GM12865 (cell line): Measurements from ENCODE around the gene KYAT1.

Experiments
- DNase-seq: peaks from one replicate; pipeline ENCODE4 v3.0.0; 2010; ENCODE audit warnings: low read depth
- H3K4me3 ChIP-seq: 2 replicates; pipeline ENCODE4 v1.5.1; 2011; ENCODE audit warnings: mild to moderate bottlenecking, low read depth, low read length, control low read depth
- CTCF ChIP-seq: IDR thresholded peaks from 2 replicates; pipeline ENCODE4 v1.5.1; 2011; ENCODE audit warnings: low read length, control low read depth, low read depth, inconsistent platforms; ENCODE audit not compliant: insufficient read depth; ENCODE audit errors: missing control alignments

The KYAT1 gene

GRCh38 chr9:128881884-128882676 lies at the start of gene KYAT1, which contains the start of gene LRRC8A:
KYAT1 (minus strand) TSS chr9:128881950; CDS start chr9:128845405, 36,545 bp downstream.
LRRC8A (plus strand) TSS chr9:128882133; CDS start chr9:128907165, 25,032 bp downstream.
- DNase-seq: peak; percentile 97
- peak within 1 kb of the TSS; percentile 91 for H3K4me3 ChIP-seq
- no peak for TF ChIP-seq CTCF

- TF ChIP-seq CTCF: no peak
- DNase-seq: no peak
- H3K4me3 ChIP-seq: no peak overlapping the region
These were observed 47.8 kb upstream of the KYAT1 start for GRCh38 chr9:128929560-128929959.

- no peak for DNase-seq
- H3K4me3 ChIP-seq: no peak overlapping the region
- no peak for TF ChIP-seq CTCF
These were observed 46.9 kb upstream of the KYAT1 start for GRCh38 chr9:128928624-128929023.

GRCh38 chr9:128927731-128928411 lies 46.1 kb upstream of the KYAT1 start:
- TF ChIP-seq CTCF: peak; percentile 85
- DNase-seq: peak; percentile 65
- H3K4me3 ChIP-seq: no peak overlapping the region

GRCh38 chr9:128923493-128923883 lies 41.7 kb upstream of the KYAT1 start:
- no peak for TF ChIP-seq CTCF
- no peak overlapping the region for H3K4me3 ChIP-seq
- no peak for DNase-seq

GRCh38 chr9:128921881-128922763 lies 40.4 kb upstream of the KYAT1 start:
- DNase-seq: no peak
- no peak for TF ChIP-seq CTCF
- no peak overlapping the region for H3K4me3 ChIP-seq
